ENCODE measurements around the gene BAZ1A.
"Not testable (repeated sequence)": the region's sequence is repeated elsewhere in the genome, so short reads cannot be mapped to it uniquely, and the experiment has no call there.

- TF ChIP-seq CTCF, POLR2A (IDR thresholded peaks at IDR 0.05): not testable (repeated sequence)
Measured at GRCh38 chr14:34740139-34740538, 135.0 kb downstream of the BAZ1A start.

Data from heart left ventricle (tissue), 13 donors.